PFSK-1 (cell line): Measurements from ENCODE around the gene SPINDOC.

Experiments used
- FOXP2 ChIP-seq: optimal IDR thresholded peaks from 2 replicates; pipeline ENCODE3; 2011; ENCODE audit warnings: borderline replicate concordance, control low read depth, inconsistent platforms; ENCODE audit not compliant: insufficient read depth; ENCODE audit errors: extremely low read length, extremely low read depth
- POLR2AphosphoS5 ChIP-seq: IDR thresholded peaks from 2 replicates; pipeline ENCODE4 v1.6.1; 2012; ENCODE audit warnings: low read depth, mild to moderate bottlenecking, control low read depth, low read length, moderate library complexity
- TAF1 ChIP-seq: IDR thresholded peaks from 2 replicates; pipeline ENCODE4 v1.6.1; 2012; ENCODE audit warnings: low read length, control low read depth, borderline replicate concordance; ENCODE audit not compliant: insufficient read depth
- TF ChIP-seq, protein P1 (sequence below), 2 experiments: IDR thresholded peaks; 2 replicates each; pipeline versions ENCODE4 v1.6.1 to v1.8.0; 2011 to 2012; ENCODE audit warnings: low read depth in 2 of 2, low read length in 2 of 2, control low read depth in 1 of 2, inconsistent platforms in 1 of 2, mild to moderate bottlenecking in 1 of 2, moderate library complexity in 1 of 2; ENCODE audit not compliant: insufficient read depth in 1 of 2

DNA sequence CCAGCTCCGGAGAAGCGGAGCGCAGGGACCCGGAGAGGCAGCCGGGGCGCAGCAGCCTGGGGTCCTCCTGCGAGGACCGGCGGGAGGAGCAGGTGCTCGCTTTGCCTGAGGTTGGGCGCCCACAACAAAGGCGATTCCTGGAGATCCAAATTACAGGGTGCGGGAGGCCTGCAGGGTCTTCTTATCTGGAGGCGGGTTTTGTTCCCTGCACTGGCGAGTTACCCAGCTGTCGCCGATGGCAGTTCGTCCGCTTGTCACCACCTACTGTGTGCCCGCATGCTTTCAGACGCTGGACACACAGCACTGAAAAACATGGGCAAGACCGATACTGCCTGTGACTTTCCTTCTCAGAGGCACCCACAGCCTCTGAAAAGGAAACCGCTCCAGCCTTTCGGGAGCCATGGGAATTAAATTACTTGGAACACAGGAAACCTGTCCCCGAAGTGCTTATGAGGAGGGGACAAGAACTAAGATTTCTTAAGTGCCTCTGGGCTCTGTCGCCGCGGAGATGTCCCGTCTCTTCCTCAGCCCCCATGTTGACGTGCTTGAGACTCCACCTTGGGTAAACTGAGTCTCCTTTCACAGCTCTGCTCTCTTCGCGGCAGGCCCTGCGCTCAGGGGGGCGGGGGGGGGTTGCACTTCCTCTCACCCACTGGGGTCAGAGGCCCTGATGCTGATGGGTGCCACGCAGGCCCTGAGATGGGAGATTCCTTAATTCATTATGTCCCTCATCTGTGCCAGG, 43.4 kb upstream of the SPINDOC start:
- TF ChIP-seq, protein P1, sequence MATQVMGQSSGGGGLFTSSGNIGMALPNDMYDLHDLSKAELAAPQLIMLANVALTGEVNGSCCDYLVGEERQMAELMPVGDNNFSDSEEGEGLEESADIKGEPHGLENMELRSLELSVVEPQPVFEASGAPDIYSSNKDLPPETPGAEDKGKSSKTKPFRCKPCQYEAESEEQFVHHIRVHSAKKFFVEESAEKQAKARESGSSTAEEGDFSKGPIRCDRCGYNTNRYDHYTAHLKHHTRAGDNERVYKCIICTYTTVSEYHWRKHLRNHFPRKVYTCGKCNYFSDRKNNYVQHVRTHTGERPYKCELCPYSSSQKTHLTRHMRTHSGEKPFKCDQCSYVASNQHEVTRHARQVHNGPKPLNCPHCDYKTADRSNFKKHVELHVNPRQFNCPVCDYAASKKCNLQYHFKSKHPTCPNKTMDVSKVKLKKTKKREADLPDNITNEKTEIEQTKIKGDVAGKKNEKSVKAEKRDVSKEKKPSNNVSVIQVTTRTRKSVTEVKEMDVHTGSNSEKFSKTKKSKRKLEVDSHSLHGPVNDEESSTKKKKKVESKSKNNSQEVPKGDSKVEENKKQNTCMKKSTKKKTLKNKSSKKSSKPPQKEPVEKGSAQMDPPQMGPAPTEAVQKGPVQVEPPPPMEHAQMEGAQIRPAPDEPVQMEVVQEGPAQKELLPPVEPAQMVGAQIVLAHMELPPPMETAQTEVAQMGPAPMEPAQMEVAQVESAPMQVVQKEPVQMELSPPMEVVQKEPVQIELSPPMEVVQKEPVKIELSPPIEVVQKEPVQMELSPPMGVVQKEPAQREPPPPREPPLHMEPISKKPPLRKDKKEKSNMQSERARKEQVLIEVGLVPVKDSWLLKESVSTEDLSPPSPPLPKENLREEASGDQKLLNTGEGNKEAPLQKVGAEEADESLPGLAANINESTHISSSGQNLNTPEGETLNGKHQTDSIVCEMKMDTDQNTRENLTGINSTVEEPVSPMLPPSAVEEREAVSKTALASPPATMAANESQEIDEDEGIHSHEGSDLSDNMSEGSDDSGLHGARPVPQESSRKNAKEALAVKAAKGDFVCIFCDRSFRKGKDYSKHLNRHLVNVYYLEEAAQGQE (IDR thresholded peaks at IDR 0.05; ENCODE audit: insufficient read depth in 1 of 2, low read depth in 2 of 2, low read length in 2 of 2) = no peak
- TF ChIP-seq POLR2AphosphoS5 = no peak
- no peak for TF ChIP-seq TAF1
- no peak for TF ChIP-seq FOXP2
